ENCODE data around the gene UFD1. TPM values are rescaled to one million over a fixed set of nuclear protein-coding genes. Genes with fewer than 3 reads are reported as not detected.
A peak's percentile ranks its signal among the peaks of the same experiment; 100 is the strongest.

The UFD1 gene
- total RNA-seq, 1 donor from 2014 or later, result 54.4 TPM

DNA sequence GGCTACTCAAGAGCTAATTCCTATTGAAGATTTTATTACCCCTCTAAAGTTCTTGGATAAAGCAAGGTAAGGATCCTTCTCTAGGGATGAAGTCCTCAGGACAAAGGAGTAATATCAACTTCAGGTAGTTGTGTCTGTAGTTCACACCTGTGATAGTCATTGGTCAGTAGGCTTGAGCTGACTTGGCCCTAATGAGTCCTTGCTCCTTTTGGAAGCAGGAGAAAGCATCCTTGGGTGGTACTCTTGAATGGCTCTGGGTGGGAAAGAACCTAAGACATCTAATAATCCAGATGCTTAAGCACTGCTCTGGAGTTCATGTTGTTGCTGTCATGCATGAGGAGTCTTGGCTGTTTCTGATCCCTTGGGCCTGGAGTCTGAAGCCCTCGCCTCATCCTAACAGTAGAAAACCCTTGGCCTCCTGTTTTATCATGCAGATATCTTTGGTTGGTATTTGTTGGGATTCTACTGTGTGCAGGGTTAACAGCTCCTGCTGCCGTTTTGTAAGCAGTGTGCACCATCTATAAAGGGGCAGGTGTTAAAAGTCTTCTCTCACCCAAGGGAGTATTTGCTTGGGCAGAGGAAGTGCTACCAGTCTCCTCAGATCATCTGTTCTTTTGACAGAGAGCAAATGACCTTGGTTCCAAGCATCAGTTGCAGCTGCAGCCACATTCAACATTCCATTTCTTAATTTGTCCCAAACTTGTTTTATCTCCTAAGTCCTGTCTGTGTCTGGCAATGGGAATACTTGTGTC, 44.0 kb downstream of the UFD1 start:
- intact Hi-C loops (cut with micrococcal nuclease), result loop anchor here (5.0 kb wide), 2 partner anchors 197 to 697 kb away; partner anchors contain the start of gene ZDHHC8
- POLR2A ChIA-PET, result interaction anchor here (0.7 to 5.3 kb wide), 3 partner anchors 10 to 74 kb away, joined by 3 to 92 read pairs (median 5); partner anchors contain the start of gene C22orf39
- Mint-ChIP-seq H3K27ac (peak overlapping the region; percentile 89), H3K36me3 (ENCODE audit: low read depth) (peaks cover 33% of the 10 kb centered on the region), H3K4me1 (peaks cover 45% of the 10 kb centered on the region), H3K4me3 (no peak overlapping the region), H3K9me3 (no peaks in the 10 kb centered on the region), H3K27me3 (no peaks in the 10 kb centered on the region)
- DNase-seq (no peak), ATAC-seq (ENCODE audit: low read depth) (no peak)
- CTCF ChIA-PET, result interaction anchor here (1.2 kb wide), 1 partner anchor 74 kb away, joined by 3 read pairs; no protein-coding TSS in a partner anchor
- TF ChIP-seq, protein P1, sequence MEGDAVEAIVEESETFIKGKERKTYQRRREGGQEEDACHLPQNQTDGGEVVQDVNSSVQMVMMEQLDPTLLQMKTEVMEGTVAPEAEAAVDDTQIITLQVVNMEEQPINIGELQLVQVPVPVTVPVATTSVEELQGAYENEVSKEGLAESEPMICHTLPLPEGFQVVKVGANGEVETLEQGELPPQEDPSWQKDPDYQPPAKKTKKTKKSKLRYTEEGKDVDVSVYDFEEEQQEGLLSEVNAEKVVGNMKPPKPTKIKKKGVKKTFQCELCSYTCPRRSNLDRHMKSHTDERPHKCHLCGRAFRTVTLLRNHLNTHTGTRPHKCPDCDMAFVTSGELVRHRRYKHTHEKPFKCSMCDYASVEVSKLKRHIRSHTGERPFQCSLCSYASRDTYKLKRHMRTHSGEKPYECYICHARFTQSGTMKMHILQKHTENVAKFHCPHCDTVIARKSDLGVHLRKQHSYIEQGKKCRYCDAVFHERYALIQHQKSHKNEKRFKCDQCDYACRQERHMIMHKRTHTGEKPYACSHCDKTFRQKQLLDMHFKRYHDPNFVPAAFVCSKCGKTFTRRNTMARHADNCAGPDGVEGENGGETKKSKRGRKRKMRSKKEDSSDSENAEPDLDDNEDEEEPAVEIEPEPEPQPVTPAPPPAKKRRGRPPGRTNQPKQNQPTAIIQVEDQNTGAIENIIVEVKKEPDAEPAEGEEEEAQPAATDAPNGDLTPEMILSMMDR (IDR thresholded peaks at IDR 0.05), result no peak

GRCh38 chr22:19434401-19434800, 44.6 kb downstream of the UFD1 start:
- intact Hi-C loops (cut with micrococcal nuclease), result loop anchor here (5.0 kb wide), 2 partner anchors 198 to 698 kb away; partner anchors contain the start of gene ZDHHC8
- Mint-ChIP-seq H3K27ac (peak overlapping the region; percentile 89), H3K4me1 (peaks cover 51% of the 10 kb centered on the region)

DNA sequence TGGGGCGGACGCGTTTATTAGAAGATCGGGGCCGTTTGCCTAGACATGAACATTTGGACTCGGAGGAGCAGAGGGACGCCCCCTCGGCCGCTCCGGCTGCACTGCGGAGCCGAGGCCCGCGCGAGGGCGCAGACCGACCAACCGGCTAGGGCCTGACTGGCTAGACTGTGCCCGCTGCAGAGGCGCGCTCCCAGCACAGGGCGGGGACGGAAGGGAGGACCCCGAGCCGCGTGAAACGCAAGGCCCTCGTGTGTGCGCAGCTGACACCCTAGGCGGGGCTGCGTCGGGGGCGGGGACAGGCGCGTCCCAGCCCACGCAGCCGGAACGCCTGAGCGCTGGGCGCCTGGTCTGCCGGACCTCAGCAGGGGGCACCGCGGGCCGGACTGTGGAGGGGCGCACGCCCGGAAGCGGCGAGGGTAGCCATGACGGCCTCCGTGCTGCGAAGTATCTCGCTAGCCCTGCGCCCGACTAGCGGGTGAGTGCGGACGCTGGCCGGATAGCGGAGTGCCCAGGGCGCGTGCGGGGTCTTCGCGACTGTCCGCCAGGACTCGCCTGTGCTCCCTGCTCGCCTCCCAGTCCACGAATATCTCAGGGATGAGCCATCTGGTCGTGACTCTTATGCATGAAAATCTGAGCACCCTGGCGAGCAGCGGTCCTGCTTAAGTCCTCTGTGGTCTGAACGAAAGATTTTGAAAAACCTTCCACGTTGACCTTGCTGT, 46.7 kb downstream of the UFD1 start, which contains the start of gene MRPL40:
Gene MRPL40 (plus strand): TSS at position 413 of the 719 bp plus-strand sequence. CDS start 10 bp downstream, at position 423.
- intact Hi-C loops (cut with micrococcal nuclease), result loop anchor here (1.0 to 5.0 kb wide), 9 partner anchors 15 to 700 kb away; partner anchors contain the start of genes C22orf39, CDC45, CLTCL1 and DGCR2
- H3K4me3 Mint-ChIP-seq, result peak within 1 kb of the TSS; percentile 90
- ChIA-PET CTCF (interaction anchor here (0.7 kb wide), 1 partner anchor 15 kb away, joined by 4 read pairs; the partner anchor contains the start of gene C22orf39), POLR2A (interaction anchor here (0.6 to 5.3 kb wide), 17 partner anchors 10 to 288 kb away, joined by 3 to 92 read pairs (median 7); partner anchors contain the start of genes C22orf39, CDC45, CLTCL1 and ESS2)
- peak; percentile 83 for DNase-seq
- H3K27ac Mint-ChIP-seq, result peak within 1 kb of the TSS; percentile 91
- H3K9me3 Mint-ChIP-seq, result no peaks in the 10 kb centered on the region
- ATAC-seq (ENCODE audit: low read depth), result peak; percentile 87
- TF ChIP-seq, protein P1 (IDR thresholded peaks at IDR 0.05), result no peak
- peaks cover 59% of the 10 kb centered on the region for H3K4me1 Mint-ChIP-seq
- peaks cover 27% of the 10 kb centered on the region for H3K36me3 Mint-ChIP-seq (ENCODE audit: low read depth)
- H3K27me3 Mint-ChIP-seq, result no peaks in the 10 kb centered on the region

More at GRCh38 chr22:19434401-19434800, 44.6 kb downstream of the UFD1 start:
- TF ChIP-seq, protein P1 (IDR thresholded peaks at IDR 0.05), result no peak
- DNase-seq, result no peak
- POLR2A ChIA-PET, result interaction anchor here (0.6 to 5.3 kb wide), 4 partner anchors 10 to 316 kb away, joined by 3 to 92 read pairs (median 5); partner anchors contain the start of genes C22orf39 and DGCR2
- no peaks in the 10 kb centered on the region for H3K27me3 Mint-ChIP-seq
- peak overlapping the region; percentile 56 for H3K4me3 Mint-ChIP-seq
- peaks cover 32% of the 10 kb centered on the region for H3K36me3 Mint-ChIP-seq (ENCODE audit: low read depth)
- CTCF ChIA-PET, result interaction anchor here (1.2 kb wide), 1 partner anchor 74 kb away, joined by 3 read pairs; no protein-coding TSS in a partner anchor
- ATAC-seq (ENCODE audit: low read depth), result no peak
- H3K9me3 Mint-ChIP-seq, result no peaks in the 10 kb centered on the region

GRCh38 chr22:19431649-19432132, 47.3 kb downstream of the UFD1 start, which contains the start of gene HIRA:
Gene HIRA, minus strand, starts transcription at chr22:19431733. Its CDS starts 257 bp downstream, at chr22:19431476.
- ChIA-PET POLR2A (interaction anchor here (0.6 to 5.3 kb wide), 17 partner anchors 10 to 380 kb away, joined by 3 to 92 read pairs (median 6); partner anchors contain the start of genes C22orf39, CDC45, CLTCL1 and ESS2), CTCF (interaction anchor here (0.7 kb wide), 1 partner anchor 16 kb away, joined by 4 read pairs; the partner anchor contains the start of gene C22orf39)
- peak within 1 kb of the TSS; percentile 90 for H3K4me3 Mint-ChIP-seq
- intact Hi-C loops (cut with micrococcal nuclease), result loop anchor here (1.0 to 5.0 kb wide), 9 partner anchors 16 to 701 kb away; partner anchors contain the start of genes C22orf39, CDC45, CLTCL1 and DGCR2
- TF ChIP-seq, protein P1 (IDR thresholded peaks at IDR 0.05), result no peak
- peak; percentile 93 for DNase-seq
- peaks cover 22% of the 10 kb centered on the region for H3K36me3 Mint-ChIP-seq (ENCODE audit: low read depth)
- H3K27me3 Mint-ChIP-seq, result no peaks in the 10 kb centered on the region
- H3K27ac Mint-ChIP-seq, result peak within 1 kb of the TSS; percentile 91
- peak; percentile 53 for ATAC-seq (ENCODE audit: low read depth)
- peaks cover 59% of the 10 kb centered on the region for H3K4me1 Mint-ChIP-seq
- no peaks in the 10 kb centered on the region for H3K9me3 Mint-ChIP-seq
